ENCODE data around the gene CNTNAP2. TPM values are rescaled to one million over a fixed set of nuclear protein-coding genes. Genes with fewer than 3 reads are reported as not detected.

The CNTNAP2 gene
- total RNA-seq, 6 experiments from 2014 or later: 0.07 to 0.13 (median 0.12) TPM; not detected in 3

DNA sequence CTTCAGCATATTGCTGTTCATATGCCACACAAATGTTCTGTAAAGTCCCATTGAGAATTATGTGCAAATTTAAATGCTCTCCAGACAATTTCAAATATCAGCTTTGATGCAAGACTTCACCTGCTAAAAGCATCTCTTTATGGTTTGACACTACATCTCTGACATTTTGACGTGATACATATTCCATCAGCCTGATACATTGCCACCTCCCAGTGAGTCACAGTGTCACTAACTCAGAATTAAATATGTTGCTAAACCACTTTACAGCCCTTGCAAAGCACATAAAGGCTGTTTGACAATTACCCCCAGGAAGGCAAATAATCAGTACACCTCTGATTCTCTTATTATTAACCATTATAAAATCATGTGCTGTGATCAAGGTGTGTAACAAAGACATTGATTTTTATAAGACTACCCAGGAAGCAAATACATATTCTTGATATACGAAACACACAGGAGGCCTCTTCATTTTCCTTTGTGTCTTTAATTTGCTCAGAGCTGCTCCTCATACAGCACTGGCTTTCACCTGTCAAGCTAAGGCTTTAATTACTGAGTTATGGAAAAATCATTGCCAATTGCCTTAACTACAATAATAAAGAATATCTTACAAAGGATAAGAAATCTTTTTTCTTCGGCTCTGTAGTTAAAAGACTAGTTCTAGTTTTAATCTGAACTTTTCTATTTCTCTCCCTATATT lies 1926.5 kb downstream of the CNTNAP2 start:
- H3K27me3 Mint-ChIP-seq (ENCODE audit: insufficient read depth): no peaks in the 10 kb centered on the region
- no peak overlapping the region for H3K4me3 Mint-ChIP-seq
- TF ChIP-seq, protein P1, sequence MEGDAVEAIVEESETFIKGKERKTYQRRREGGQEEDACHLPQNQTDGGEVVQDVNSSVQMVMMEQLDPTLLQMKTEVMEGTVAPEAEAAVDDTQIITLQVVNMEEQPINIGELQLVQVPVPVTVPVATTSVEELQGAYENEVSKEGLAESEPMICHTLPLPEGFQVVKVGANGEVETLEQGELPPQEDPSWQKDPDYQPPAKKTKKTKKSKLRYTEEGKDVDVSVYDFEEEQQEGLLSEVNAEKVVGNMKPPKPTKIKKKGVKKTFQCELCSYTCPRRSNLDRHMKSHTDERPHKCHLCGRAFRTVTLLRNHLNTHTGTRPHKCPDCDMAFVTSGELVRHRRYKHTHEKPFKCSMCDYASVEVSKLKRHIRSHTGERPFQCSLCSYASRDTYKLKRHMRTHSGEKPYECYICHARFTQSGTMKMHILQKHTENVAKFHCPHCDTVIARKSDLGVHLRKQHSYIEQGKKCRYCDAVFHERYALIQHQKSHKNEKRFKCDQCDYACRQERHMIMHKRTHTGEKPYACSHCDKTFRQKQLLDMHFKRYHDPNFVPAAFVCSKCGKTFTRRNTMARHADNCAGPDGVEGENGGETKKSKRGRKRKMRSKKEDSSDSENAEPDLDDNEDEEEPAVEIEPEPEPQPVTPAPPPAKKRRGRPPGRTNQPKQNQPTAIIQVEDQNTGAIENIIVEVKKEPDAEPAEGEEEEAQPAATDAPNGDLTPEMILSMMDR (IDR thresholded peaks at IDR 0.05): no peak
- H3K9me3 Mint-ChIP-seq: peaks cover 28% of the 10 kb centered on the region
- H3K4me1 Mint-ChIP-seq (ENCODE audit: low read depth): no peaks in the 10 kb centered on the region
- DNase-seq: no peak
- no peak overlapping the region for H3K27ac Mint-ChIP-seq
- no peaks in the 10 kb centered on the region for H3K36me3 Mint-ChIP-seq (ENCODE audit: low read depth)

DNA sequence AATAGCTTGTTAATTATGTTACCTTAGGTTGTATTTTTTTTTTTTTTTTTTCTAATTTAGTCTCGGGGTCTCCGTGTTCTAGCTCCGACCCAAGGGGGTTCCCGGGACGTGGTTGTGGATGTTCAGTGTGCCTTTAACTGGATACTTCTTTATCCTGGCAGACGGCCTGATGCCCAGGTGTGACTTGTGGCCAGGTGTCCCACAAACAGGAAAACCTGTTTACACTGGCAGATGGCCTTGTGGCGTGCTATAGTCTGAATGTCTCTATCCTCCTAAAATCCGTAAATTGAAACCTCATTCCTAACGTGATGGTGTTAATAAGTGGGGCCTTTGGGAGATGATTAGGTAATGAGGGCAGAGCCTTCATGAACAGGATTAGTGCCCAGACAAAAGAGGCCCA lies 1927.6 kb downstream of the CNTNAP2 start:
- H3K4me1 Mint-ChIP-seq (ENCODE audit: low read depth): no peaks in the 10 kb centered on the region
- no peak overlapping the region for H3K27ac Mint-ChIP-seq
- H3K27me3 Mint-ChIP-seq (ENCODE audit: insufficient read depth): no peaks in the 10 kb centered on the region
- DNase-seq: no peak
- TF ChIP-seq, protein P1 (IDR thresholded peaks at IDR 0.05): no peak
- peak overlapping the region; percentile 68; the same call in 1 of the 2 replicates for H3K4me3 Mint-ChIP-seq
- peaks cover 27% of the 10 kb centered on the region for H3K9me3 Mint-ChIP-seq
- H3K36me3 Mint-ChIP-seq (ENCODE audit: low read depth): no peaks in the 10 kb centered on the region

DNA sequence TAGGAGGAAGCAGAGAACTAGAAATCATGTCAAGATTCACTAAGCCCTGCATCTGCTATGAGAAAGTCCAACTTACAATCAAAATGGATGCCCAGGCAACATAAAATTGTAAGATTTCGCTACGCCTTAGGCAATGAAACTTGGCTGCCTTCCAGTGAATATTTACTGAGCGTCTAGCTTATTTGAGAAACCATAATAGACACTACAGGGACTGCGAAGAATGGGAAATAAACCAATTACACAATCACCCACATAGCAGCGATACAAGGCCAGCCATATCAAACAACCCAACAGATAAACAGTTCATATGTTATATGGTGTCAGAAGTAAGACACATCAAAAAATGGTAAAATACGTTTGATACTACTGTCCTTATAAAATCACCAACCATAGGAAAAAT lies 1928.9 kb downstream of the CNTNAP2 start:
- Mint-ChIP-seq H3K36me3 (ENCODE audit: low read depth) (no peaks in the 10 kb centered on the region), H3K27ac (no peak overlapping the region), H3K4me1 (ENCODE audit: low read depth) (no peaks in the 10 kb centered on the region), H3K4me3 (no peak overlapping the region), H3K9me3 (peaks cover 26% of the 10 kb centered on the region), H3K27me3 (ENCODE audit: insufficient read depth) (no peaks in the 10 kb centered on the region)
- TF ChIP-seq, protein P1 (IDR thresholded peaks at IDR 0.05): no peak
- no peak for DNase-seq

DNA sequence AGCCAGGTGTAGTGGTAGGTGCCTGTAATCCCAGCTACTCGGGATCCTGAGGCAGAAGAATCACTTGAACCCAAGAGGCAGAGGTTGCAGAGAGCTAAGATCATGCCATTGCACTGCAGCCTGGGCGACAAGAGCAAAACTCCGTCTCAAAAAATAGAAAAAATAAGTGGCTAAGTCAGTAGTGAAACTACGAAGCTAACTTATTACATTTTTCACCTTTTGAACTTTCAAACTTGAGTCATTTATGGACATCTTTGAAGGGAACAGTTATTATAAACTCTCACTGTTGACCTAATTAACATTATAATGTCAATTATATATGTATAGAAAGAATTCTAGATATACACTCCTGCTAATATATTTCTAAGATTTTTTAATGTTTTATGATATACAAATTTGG lies 1932.5 kb downstream of the CNTNAP2 start:
- no peaks in the 10 kb centered on the region for H3K36me3 Mint-ChIP-seq (ENCODE audit: low read depth)
- DNase-seq: no peak
- TF ChIP-seq, protein P1 (IDR thresholded peaks at IDR 0.05): no peak
- H3K4me1 Mint-ChIP-seq (ENCODE audit: low read depth): no peaks in the 10 kb centered on the region; the same call in 1 of the 2 replicates
- no peak overlapping the region for H3K4me3 Mint-ChIP-seq
- no peak overlapping the region for H3K27ac Mint-ChIP-seq
- H3K9me3 Mint-ChIP-seq: peaks cover 18% of the 10 kb centered on the region
- no peaks in the 10 kb centered on the region for H3K27me3 Mint-ChIP-seq (ENCODE audit: insufficient read depth)

DNA sequence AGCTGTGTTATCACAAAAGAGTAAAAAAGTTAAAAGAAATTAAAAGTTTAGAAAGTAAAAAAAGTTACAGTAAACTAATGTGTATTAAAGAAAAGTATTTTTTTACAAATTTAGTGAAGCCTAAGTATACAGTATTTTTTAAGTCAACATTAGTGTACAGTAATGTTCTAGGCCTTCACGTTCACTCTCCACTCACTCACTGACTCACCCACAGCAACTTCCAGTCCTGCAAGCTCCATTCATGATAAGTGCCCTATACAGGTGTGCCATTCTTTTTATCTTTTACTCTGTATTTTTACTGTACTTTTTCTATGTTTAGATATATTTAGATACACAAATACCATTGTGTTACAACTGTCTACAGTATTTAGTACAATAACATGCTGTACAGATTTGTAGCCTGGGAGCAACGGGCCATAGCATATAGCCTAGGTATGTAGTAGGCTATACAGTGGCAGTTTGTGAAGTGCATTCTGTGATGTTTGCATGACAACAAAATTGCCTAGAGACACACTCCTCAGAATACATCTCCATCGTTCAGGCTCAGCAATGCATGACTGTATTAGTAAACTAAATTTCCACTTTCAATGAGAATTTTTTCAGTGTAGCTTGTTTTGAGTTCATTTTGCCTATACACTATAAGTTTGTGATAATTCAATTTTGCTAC lies 1934.0 kb downstream of the CNTNAP2 start:
- no peak overlapping the region for H3K27ac Mint-ChIP-seq
- no peak for DNase-seq
- no peaks in the 10 kb centered on the region for H3K27me3 Mint-ChIP-seq (ENCODE audit: insufficient read depth)
- H3K9me3 Mint-ChIP-seq: peaks cover 10% of the 10 kb centered on the region
- H3K4me3 Mint-ChIP-seq: no peak overlapping the region
- no peaks in the 10 kb centered on the region for H3K36me3 Mint-ChIP-seq (ENCODE audit: low read depth)
- H3K4me1 Mint-ChIP-seq (ENCODE audit: low read depth): no peaks in the 10 kb centered on the region; the same call in 1 of the 2 replicates
- TF ChIP-seq, protein P1 (IDR thresholded peaks at IDR 0.05): no peak

Data from HFFc6 (cell line).